SU-DHL-6 (cell line): ENCODE data around the gene TBC1D5.

Experiments used
- EZH2phosphoT487 ChIP-seq: fragments of 200-600 bp; sonication (generic), shearing (Covaris generic); conservative IDR thresholded peaks from 2 replicates; pipeline ENCODE4 v1.6.1; 2018; ENCODE audit warnings: mild to moderate bottlenecking, antibody characterized with exemption, low read length, moderate library complexity, mixed read lengths
- TF ChIP-seq, protein P1 (sequence below): fragments of 200-600 bp; sonication (generic); IDR thresholded peaks from one replicate; pipeline ENCODE4 v1.5.1; 2017; ENCODE audit warnings: antibody characterized with exemption, mild to moderate bottlenecking, low read length, moderate library complexity; ENCODE audit not compliant: insufficient read depth, poor library complexity, severe bottlenecking

DNA sequence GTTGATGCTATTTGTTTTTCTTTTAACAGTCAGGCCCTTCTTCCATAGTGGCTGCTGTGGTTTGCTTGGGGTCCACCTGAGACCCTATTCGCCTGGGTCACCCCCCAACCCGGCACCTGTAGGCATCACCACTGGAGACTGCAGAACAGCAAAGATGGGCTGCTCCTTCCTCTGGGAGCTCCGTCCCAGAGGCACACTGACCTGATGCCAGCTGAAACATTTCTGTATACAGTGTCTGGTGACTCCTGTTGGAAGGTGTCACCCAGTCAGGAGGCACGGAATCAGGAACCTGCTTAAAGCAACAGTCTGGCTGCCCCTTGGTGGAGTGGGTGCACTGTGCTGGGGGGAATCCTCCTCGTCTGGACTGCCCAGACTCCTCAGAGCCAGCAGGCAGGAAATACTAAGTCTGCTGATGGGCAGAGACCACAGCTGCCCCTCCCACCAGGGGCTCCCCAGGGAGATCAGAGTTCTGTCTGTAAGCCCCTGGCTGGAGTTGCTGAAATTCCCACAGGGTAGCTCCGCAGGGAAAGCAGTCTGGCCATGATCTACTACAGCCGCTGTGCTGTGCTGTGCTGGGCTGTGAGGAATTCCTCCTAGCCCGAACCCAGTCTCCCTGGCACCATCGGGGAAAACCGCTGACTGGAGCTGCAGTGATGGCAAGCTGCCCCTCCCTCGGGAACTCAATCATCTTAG is 248.2 kb downstream of the TBC1D5 start:
- TF ChIP-seq, protein P1, sequence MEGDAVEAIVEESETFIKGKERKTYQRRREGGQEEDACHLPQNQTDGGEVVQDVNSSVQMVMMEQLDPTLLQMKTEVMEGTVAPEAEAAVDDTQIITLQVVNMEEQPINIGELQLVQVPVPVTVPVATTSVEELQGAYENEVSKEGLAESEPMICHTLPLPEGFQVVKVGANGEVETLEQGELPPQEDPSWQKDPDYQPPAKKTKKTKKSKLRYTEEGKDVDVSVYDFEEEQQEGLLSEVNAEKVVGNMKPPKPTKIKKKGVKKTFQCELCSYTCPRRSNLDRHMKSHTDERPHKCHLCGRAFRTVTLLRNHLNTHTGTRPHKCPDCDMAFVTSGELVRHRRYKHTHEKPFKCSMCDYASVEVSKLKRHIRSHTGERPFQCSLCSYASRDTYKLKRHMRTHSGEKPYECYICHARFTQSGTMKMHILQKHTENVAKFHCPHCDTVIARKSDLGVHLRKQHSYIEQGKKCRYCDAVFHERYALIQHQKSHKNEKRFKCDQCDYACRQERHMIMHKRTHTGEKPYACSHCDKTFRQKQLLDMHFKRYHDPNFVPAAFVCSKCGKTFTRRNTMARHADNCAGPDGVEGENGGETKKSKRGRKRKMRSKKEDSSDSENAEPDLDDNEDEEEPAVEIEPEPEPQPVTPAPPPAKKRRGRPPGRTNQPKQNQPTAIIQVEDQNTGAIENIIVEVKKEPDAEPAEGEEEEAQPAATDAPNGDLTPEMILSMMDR, result no peak
- no peak for TF ChIP-seq EZH2phosphoT487
